D721Med (cell line): ENCODE measurements around the gene CSF2.

Source experiments
- DNase-seq: peaks from one replicate; pipeline ENCODE4 v3.0.0; 2011; ENCODE audit warnings: low spot score; ENCODE audit not compliant: insufficient read length
- FAIRE-seq: peaks from 2 replicates; lab custom pipeline; 2011; peaks lifted over from hg19 to GRCh38; lab: Jason Lieb, UNC
- CTCF ChIP-seq: IDR thresholded peaks from 2 replicates; pipeline ENCODE4 v1.5.1; 2012; ENCODE audit warnings: mild to moderate bottlenecking, control low read depth; ENCODE audit not compliant: insufficient read depth; ENCODE audit errors: missing control alignments

Gene CSF2

DNA sequence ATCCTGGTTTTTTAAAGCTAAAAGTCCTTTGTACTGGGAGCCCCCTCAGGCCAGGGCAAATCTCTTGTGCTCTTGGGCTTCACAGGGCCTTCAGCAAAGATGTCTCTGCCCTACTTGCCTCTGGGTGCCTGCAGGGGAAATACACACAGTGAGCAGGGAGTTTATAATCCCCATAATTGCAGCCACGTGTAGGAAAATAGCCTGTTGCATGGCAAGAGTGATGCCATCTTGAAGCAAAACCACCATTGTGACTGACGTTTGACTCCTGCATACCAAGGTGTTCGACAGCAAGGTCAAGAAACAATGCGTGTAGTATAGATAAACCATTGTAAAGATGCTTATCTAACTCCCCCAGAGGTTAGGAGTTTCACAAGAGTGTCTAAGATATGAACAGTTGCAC is 24.5 kb upstream of the CSF2 start:
- no peak for TF ChIP-seq CTCF
- no peak for FAIRE-seq
- DNase-seq: no peak

GRCh38 chr5:132049559-132049958 is 24.0 kb upstream of the CSF2 start:
- FAIRE-seq: no peak
- TF ChIP-seq CTCF: no peak
- no peak for DNase-seq

GRCh38 chr5:132050136-132050535 is 23.5 kb upstream of the CSF2 start:
- TF ChIP-seq CTCF: no peak
- DNase-seq (no peak), FAIRE-seq (no peak)

DNA sequence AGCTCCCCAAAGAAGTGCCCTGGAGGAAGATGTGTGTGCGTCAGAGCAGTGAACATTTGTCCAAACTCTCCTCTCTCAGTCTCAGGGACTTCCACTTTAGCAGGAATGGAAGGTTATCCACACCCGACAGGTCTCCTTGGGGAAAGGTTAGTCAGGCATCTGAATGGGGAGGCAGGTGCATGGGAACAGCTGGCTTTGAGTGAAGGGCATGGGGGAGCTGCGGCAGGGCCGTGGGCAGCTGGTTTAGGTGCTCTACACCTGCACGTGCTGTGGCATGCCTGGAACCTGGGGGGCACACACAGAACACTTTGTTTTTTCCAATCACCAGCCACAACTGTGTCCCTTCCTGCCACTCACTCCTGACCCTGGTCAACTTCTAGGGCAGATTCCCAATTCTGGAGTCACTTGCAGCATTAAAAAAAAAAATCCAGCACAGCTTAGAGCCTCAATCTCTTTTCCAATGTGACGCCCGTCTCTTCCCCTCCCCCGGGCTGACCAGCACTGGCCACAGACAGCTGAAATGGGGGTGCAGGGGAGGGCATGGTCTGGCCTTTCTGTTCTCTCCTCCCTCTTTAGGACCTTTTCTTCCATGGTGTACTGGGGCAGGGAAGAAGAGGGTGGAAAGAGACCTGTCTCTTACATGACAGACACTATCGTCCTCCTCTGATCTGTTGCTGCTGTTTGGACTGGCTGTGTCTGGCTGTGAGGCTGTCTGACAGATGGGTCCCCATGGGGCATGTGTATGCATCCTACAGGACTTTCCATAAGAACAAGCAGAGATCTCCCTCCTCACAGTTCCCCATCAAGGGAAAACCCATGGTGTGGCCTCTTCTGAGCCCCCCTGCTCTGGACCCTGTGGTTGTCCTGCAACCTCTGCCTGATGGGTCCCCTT is 22.7 kb upstream of the CSF2 start:
- TF ChIP-seq CTCF: no peak
- FAIRE-seq: no peak
- DNase-seq: no peak

DNA sequence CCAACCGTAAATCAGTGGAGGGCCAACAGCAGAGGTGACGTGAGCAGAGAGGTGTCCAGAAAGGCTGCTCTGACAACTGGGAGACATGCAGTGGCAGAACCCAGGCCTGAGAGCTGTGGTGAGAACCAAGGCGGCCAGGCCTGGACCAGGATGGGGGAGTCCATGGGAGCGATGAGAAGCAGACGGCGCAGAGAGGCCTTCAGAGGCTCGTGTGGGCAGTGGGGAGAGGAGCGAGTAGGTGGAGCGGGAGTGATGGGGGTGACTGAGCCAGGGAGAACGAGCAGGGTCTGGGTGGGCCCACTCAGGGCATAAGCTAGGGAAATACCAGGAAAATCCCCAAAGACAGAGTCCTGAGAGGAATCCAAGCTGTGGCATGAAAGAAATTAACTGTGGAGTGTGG is 21.1 kb upstream of the CSF2 start:
- TF ChIP-seq CTCF: no peak
- FAIRE-seq (no peak), DNase-seq (no peak)

- no peak for TF ChIP-seq CTCF
- FAIRE-seq (no peak), DNase-seq (no peak)
Observed at GRCh38 chr5:132053483-132053882, 20.1 kb upstream of the CSF2 start.

GRCh38 chr5:132054031-132054696 is 19.4 kb upstream of the CSF2 start:
- TF ChIP-seq CTCF: no peak
- FAIRE-seq: no peak

More at GRCh38 chr5:132054031-132054696, 19.4 kb upstream of the CSF2 start:
- DNase-seq: no peak
